GM23338 (cell line): ENCODE measurements around the gene BANF1. TPM values are rescaled to one million over a fixed set of nuclear protein-coding genes. Genes with fewer than 3 reads are reported as not detected.

Experiments used
- ATAC-seq: fragments of 200-7000 bp; cut with Tn5 transposase; 3 replicates; pipeline ENCODE4 v1.9.1; 2020
- DNase-seq: peaks from one replicate; pipeline ENCODE4 v3.0.0-alpha.2; 2015; ENCODE audit warnings: low spot score
- H2AFZ ChIP-seq: fragments of 200-600 bp; sonication (generic); 2 replicates; pipeline ENCODE4 v1.8.0; 2016; ENCODE audit warnings: antibody characterized with exemption, mild to moderate bottlenecking, moderate library complexity
- H3F3A ChIP-seq: fragments of 200-600 bp; sonication (generic); replicated peaks from 2 replicates; pipeline ENCODE4 v1.8.0; 2017; ENCODE audit warnings: antibody characterized with exemption, mixed run types, low read depth
- H3K27ac ChIP-seq: fragments of 200-600 bp; sonication (generic); 2 replicates; pipeline ENCODE4 v1.6.1; 2016; ENCODE audit warnings: low read depth
- H3K27me3 ChIP-seq: fragments of 200-600 bp; sonication (generic); 2 replicates; pipeline ENCODE4 v1.8.0; 2016; ENCODE audit warnings: mild to moderate bottlenecking, mixed run types, moderate library complexity; ENCODE audit not compliant: insufficient read depth
- H3K36me3 ChIP-seq: fragments of 200-600 bp; sonication (generic); 2 replicates; pipeline ENCODE4 v1.8.0; 2016; ENCODE audit warnings: mild to moderate bottlenecking; ENCODE audit not compliant: insufficient read depth
- H3K4me1 ChIP-seq: fragments of 200-600 bp; sonication (generic); 2 replicates; pipeline ENCODE4 v1.8.0; 2016; ENCODE audit warnings: mild to moderate bottlenecking, moderate library complexity; ENCODE audit not compliant: insufficient read depth
- H3K4me2 ChIP-seq: fragments of 200-600 bp; sonication (generic); 2 replicates; pipeline ENCODE4 v1.7.1; 2017; ENCODE audit warnings: mixed run types
- H3K4me3 ChIP-seq: fragments of 200-600 bp; sonication (generic); 2 replicates; pipeline ENCODE4 v1.6.1; 2016; ENCODE audit warnings: mixed run types
- H3K79me2 ChIP-seq: fragments of 200-600 bp; sonication (generic); replicated peaks from 2 replicates; pipeline ENCODE4 v1.8.0; 2017; ENCODE audit warnings: mild to moderate bottlenecking; ENCODE audit not compliant: insufficient read depth
- H3K9me2 ChIP-seq: fragments of 200-600 bp; sonication (generic); 2 replicates; pipeline ENCODE4 v1.8.0; 2017; ENCODE audit not compliant: insufficient read depth
- H4K20me1 ChIP-seq: fragments of 200-600 bp; sonication (generic); replicated peaks from 2 replicates; pipeline ENCODE4 v1.8.0; 2017; ENCODE audit warnings: mild to moderate bottlenecking; ENCODE audit not compliant: insufficient read depth
- H3K27ac Mint-ChIP-seq: 2 replicates; pipeline ENCODE4 v1.8.0; 2020; ENCODE audit warnings: inconsistent platforms, mild to moderate bottlenecking, moderate library complexity, mixed read lengths
- H3K27me3 Mint-ChIP-seq: 3 replicates; pipeline ENCODE4 v1.8.0; 2022; ENCODE audit warnings: low read depth, mild to moderate bottlenecking, moderate library complexity, mixed read lengths, inconsistent platforms; ENCODE audit not compliant: insufficient read depth, poor library complexity
- H3K36me3 Mint-ChIP-seq: 3 replicates; pipeline ENCODE4 v1.8.0; 2021; ENCODE audit warnings: low read depth, mild to moderate bottlenecking, inconsistent platforms, moderate library complexity, mixed read lengths
- H3K4me1 Mint-ChIP-seq: 3 replicates; pipeline ENCODE4 v1.8.0; 2020; ENCODE audit warnings: mild to moderate bottlenecking, inconsistent platforms, mixed read lengths
- H3K4me3 Mint-ChIP-seq: 3 replicates; pipeline ENCODE4 v1.8.0; 2021; ENCODE audit warnings: moderate library complexity, mild to moderate bottlenecking, inconsistent platforms, mixed read lengths
- H3K9me3 Mint-ChIP-seq: 3 replicates; pipeline ENCODE4 v1.8.0; 2020; ENCODE audit warnings: moderate library complexity, mild to moderate bottlenecking, inconsistent platforms, mixed read lengths
- CREB1 ChIP-seq: fragments of 250-450 bp; sonication (Bioruptor Pico); IDR thresholded peaks from 2 replicates; pipeline ENCODE4 v1.5.0; 2020; ENCODE audit warnings: low read depth, mild to moderate bottlenecking, moderate library complexity
- EZH2 ChIP-seq: fragments of 200-600 bp; sonication (generic); IDR thresholded peaks from one replicate; pipeline ENCODE4 v1.8.0; 2017; ENCODE audit warnings: antibody characterized with exemption, mild to moderate bottlenecking, low read depth; ENCODE audit not compliant: unreplicated experiment
- EZH2phosphoT487 ChIP-seq: fragments of 200-600 bp; sonication (generic); IDR thresholded peaks from one replicate; pipeline ENCODE4 v1.8.1; 2018; ENCODE audit warnings: antibody characterized with exemption; ENCODE audit not compliant: unreplicated experiment
- JUNB ChIP-seq: IDR thresholded peaks from one replicate; pipeline ENCODE4 v1.6.1; 2016; ENCODE audit warnings: antibody characterized with exemption; ENCODE audit not compliant: unreplicated experiment
- NANOG ChIP-seq: IDR thresholded peaks from 2 replicates; pipeline ENCODE4 v1.6.1; 2016; ENCODE audit warnings: antibody characterized with exemption, borderline replicate concordance
- POLR2AphosphoS5 ChIP-seq: IDR thresholded peaks from 2 replicates; pipeline ENCODE4 v1.6.1; 2016; ENCODE audit warnings: antibody characterized with exemption, low read depth
- STAT1 ChIP-seq: IDR thresholded peaks from one replicate; pipeline ENCODE4 v1.6.1; 2016; ENCODE audit warnings: antibody characterized with exemption; ENCODE audit not compliant: unreplicated experiment
- ZNF114 ChIP-seq: fragments of 250-450 bp; sonication (Bioruptor Pico); IDR thresholded peaks from 2 replicates; pipeline ENCODE4 v1.5.0; 2020; ENCODE audit warnings: mild to moderate bottlenecking, moderate library complexity
- ZNF331 ChIP-seq: fragments of 250-450 bp; sonication (Bioruptor Pico); IDR thresholded peaks from 2 replicates; pipeline ENCODE4 v1.5.0; 2020; ENCODE audit warnings: low read depth, mild to moderate bottlenecking, moderate library complexity
- polyA plus RNA-seq: library from polyadenylated mRNA; unstranded; fragments of >200 nt; fragmentation: Nextera tagmentation; extraction: Ambion mirVana; gene quantifications from 2 replicates; pipeline ENCODE4 v1.2.1, GENCODE V29; 2016
- total RNA-seq: library from RNA; depleted of rRNA; stranded (reverse); fragments of >200 nt; shearing (Covaris generic); gene quantifications from 2 replicates; pipeline ENCODE4 v1.2.3, GENCODE V29; 2014
- TF ChIP-seq, protein P1 (sequence below): fragments of 250-450 bp; sonication (Bioruptor Pico); IDR thresholded peaks from 2 replicates; pipeline ENCODE4 v1.5.0; 2020; ENCODE audit warnings: mild to moderate bottlenecking, moderate library complexity
- TF ChIP-seq, protein P2 (sequence below): IDR thresholded peaks from one replicate; pipeline ENCODE4 v1.6.1; 2018; ENCODE audit warnings: antibody characterized with exemption; ENCODE audit not compliant: unreplicated experiment
- TF ChIP-seq, protein P3 (sequence below): IDR thresholded peaks from 2 replicates; pipeline ENCODE4 v1.6.1; 2016; ENCODE audit warnings: antibody characterized with exemption
- TF ChIP-seq, protein P4 (sequence below), 2 experiments: fragments of 200-600 bp in 1 of 2; sonication (generic) in 1 of 2; conservative IDR thresholded peaks; 2 replicates each; pipeline versions ENCODE4 v1.5.1 to v1.6.1; 2016 to 2017; ENCODE audit warnings: antibody characterized with exemption in 2 of 2, low read depth in 2 of 2, mild to moderate bottlenecking in 2 of 2, moderate library complexity in 1 of 2

The BANF1 gene
- total and polyA plus RNA-seq, 2 experiments from 2014 or later = 58.2 to 765 TPM

DNA sequence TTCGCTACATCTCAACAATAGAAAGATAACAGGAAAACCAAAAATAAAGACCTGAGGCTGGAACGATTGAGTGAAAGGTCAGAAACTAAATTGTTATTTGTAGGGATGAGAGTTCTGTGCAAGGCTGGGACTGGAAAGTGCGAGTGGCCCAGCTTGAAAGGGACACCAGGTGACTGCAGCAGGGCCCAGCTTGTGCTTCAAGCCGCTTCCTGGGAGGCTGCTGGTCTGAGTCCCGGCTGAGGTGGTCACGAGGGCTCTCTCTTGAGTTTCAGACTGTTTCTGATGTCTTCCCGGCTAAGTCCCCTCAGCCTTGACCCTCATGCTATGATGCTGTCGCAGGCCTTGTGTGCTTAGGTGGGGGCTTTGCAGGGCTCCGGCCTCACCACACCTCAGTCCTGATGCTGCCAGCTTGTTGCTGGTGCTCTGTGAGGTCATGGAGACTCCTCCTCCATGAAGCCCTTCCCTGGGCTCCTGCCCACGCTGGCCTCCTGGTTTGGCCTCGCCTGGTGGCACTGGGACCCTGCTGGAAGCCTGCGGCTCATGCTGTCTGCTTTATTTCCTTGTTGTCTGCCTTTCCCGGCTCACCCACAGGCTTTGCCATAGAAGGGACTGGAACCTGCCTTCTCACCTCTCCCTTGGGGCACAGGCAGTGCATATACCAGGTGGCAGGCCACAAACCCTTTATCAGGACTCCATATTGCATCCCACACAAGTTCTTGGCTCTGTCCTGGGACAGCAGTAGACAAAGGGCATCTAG lies 4.0 kb downstream of the BANF1 start:
- H3F3A ChIP-seq = peaks cover 19% of the 10 kb centered on the region; the same call in 1 of the 2 replicates
- no peak overlapping the region for H2AFZ ChIP-seq
- TF ChIP-seq ZNF114 (CRISPR knock-in tag) (no peak), POLR2AphosphoS5 (no peak), CREB1 (CRISPR knock-in tag) (no peak), EZH2 (no peak), NANOG (no peak), STAT1 (no peak), ZNF331 (CRISPR knock-in tag) (no peak), EZH2phosphoT487 (no peak), JUNB (no peak)
- TF ChIP-seq, protein P1, sequence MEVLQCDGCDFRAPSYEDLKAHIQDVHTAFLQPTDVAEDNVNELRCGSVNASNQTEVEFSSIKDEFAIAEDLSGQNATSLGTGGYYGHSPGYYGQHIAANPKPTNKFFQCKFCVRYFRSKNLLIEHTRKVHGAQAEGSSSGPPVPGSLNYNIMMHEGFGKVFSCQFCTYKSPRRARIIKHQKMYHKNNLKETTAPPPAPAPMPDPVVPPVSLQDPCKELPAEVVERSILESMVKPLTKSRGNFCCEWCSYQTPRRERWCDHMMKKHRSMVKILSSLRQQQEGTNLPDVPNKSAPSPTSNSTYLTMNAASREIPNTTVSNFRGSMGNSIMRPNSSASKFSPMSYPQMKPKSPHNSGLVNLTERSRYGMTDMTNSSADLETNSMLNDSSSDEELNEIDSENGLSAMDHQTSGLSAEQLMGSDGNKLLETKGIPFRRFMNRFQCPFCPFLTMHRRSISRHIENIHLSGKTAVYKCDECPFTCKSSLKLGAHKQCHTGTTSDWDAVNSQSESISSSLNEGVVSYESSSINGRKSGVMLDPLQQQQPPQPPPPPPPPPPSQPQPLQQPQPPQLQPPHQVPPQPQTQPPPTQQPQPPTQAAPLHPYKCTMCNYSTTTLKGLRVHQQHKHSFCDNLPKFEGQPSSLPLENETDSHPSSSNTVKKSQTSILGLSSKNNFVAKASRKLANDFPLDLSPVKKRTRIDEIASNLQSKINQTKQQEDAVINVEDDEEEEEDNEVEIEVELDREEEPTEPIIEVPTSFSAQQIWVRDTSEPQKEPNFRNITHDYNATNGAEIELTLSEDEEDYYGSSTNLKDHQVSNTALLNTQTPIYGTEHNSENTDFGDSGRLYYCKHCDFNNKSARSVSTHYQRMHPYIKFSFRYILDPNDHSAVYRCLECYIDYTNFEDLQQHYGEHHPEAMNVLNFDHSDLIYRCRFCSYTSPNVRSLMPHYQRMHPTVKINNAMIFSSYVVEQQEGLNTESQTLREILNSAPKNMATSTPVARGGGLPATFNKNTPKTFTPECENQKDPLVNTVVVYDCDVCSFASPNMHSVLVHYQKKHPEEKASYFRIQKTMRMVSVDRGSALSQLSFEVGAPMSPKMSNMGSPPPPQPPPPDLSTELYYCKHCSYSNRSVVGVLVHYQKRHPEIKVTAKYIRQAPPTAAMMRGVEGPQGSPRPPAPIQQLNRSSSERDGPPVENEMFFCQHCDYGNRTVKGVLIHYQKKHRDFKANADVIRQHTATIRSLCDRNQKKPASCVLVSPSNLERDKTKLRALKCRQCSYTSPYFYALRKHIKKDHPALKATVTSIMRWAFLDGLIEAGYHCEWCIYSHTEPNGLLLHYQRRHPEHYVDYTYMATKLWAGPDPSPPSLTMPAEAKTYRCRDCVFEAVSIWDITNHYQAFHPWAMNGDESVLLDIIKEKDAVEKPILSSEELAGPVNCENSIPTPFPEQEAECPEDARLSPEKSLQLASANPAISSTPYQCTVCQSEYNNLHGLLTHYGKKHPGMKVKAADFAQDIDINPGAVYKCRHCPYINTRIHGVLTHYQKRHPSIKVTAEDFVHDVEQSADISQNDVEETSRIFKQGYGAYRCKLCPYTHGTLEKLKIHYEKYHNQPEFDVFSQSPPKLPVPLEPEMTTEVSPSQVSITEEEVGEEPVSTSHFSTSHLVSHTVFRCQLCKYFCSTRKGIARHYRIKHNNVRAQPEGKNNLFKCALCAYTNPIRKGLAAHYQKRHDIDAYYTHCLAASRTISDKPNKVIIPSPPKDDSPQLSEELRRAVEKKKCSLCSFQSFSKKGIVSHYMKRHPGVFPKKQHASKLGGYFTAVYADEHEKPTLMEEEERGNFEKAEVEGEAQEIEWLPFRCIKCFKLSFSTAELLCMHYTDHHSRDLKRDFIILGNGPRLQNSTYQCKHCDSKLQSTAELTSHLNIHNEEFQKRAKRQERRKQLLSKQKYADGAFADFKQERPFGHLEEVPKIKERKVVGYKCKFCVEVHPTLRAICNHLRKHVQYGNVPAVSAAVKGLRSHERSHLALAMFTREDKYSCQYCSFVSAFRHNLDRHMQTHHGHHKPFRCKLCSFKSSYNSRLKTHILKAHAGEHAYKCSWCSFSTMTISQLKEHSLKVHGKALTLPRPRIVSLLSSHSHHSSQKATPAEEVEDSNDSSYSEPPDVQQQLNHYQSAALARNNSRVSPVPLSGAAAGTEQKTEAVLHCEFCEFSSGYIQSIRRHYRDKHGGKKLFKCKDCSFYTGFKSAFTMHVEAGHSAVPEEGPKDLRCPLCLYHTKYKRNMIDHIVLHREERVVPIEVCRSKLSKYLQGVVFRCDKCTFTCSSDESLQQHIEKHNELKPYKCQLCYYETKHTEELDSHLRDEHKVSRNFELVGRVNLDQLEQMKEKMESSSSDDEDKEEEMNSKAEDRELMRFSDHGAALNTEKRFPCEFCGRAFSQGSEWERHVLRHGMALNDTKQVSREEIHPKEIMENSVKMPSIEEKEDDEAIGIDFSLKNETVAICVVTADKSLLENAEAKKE = no peak
- TF ChIP-seq, protein P2, sequence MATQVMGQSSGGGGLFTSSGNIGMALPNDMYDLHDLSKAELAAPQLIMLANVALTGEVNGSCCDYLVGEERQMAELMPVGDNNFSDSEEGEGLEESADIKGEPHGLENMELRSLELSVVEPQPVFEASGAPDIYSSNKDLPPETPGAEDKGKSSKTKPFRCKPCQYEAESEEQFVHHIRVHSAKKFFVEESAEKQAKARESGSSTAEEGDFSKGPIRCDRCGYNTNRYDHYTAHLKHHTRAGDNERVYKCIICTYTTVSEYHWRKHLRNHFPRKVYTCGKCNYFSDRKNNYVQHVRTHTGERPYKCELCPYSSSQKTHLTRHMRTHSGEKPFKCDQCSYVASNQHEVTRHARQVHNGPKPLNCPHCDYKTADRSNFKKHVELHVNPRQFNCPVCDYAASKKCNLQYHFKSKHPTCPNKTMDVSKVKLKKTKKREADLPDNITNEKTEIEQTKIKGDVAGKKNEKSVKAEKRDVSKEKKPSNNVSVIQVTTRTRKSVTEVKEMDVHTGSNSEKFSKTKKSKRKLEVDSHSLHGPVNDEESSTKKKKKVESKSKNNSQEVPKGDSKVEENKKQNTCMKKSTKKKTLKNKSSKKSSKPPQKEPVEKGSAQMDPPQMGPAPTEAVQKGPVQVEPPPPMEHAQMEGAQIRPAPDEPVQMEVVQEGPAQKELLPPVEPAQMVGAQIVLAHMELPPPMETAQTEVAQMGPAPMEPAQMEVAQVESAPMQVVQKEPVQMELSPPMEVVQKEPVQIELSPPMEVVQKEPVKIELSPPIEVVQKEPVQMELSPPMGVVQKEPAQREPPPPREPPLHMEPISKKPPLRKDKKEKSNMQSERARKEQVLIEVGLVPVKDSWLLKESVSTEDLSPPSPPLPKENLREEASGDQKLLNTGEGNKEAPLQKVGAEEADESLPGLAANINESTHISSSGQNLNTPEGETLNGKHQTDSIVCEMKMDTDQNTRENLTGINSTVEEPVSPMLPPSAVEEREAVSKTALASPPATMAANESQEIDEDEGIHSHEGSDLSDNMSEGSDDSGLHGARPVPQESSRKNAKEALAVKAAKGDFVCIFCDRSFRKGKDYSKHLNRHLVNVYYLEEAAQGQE = no peak
- TF ChIP-seq, protein P3, sequence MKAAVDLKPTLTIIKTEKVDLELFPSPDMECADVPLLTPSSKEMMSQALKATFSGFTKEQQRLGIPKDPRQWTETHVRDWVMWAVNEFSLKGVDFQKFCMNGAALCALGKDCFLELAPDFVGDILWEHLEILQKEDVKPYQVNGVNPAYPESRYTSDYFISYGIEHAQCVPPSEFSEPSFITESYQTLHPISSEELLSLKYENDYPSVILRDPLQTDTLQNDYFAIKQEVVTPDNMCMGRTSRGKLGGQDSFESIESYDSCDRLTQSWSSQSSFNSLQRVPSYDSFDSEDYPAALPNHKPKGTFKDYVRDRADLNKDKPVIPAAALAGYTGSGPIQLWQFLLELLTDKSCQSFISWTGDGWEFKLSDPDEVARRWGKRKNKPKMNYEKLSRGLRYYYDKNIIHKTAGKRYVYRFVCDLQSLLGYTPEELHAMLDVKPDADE = no peak
- TF ChIP-seq, protein P4, sequence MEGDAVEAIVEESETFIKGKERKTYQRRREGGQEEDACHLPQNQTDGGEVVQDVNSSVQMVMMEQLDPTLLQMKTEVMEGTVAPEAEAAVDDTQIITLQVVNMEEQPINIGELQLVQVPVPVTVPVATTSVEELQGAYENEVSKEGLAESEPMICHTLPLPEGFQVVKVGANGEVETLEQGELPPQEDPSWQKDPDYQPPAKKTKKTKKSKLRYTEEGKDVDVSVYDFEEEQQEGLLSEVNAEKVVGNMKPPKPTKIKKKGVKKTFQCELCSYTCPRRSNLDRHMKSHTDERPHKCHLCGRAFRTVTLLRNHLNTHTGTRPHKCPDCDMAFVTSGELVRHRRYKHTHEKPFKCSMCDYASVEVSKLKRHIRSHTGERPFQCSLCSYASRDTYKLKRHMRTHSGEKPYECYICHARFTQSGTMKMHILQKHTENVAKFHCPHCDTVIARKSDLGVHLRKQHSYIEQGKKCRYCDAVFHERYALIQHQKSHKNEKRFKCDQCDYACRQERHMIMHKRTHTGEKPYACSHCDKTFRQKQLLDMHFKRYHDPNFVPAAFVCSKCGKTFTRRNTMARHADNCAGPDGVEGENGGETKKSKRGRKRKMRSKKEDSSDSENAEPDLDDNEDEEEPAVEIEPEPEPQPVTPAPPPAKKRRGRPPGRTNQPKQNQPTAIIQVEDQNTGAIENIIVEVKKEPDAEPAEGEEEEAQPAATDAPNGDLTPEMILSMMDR (conservative IDR thresholded peaks at IDR 0.05; ENCODE audit: low read depth in 2 of 2) = no peak
- peaks cover 22% of the 10 kb centered on the region for H3K27me3 Mint-ChIP-seq
- H3K27ac ChIP-seq = no peak overlapping the region
- H3K79me2 ChIP-seq = peaks cover 23% of the 10 kb centered on the region
- H3K4me2 ChIP-seq = no peak overlapping the region
- H4K20me1 ChIP-seq = peaks cover 7% of the 10 kb centered on the region; the same call in 1 of the 2 replicates
- H3K4me1 ChIP-seq = peaks cover 14% of the 10 kb centered on the region; the same call in 1 of the 2 replicates
- H3K36me3 Mint-ChIP-seq = peaks cover 35% of the 10 kb centered on the region
- H3K36me3 ChIP-seq = peaks cover 7% of the 10 kb centered on the region; the same call in 1 of the 2 replicates
- H3K4me1 Mint-ChIP-seq = peaks cover 22% of the 10 kb centered on the region
- H3K9me3 Mint-ChIP-seq = no peaks in the 10 kb centered on the region
- no peak overlapping the region for H3K4me3 ChIP-seq
- H3K9me2 ChIP-seq = no peaks in the 10 kb centered on the region
- ATAC-seq = no peak
- peaks cover 7% of the 10 kb centered on the region for H3K27me3 ChIP-seq
- no peak overlapping the region; the same call in 2 of the 3 replicates for H3K4me3 Mint-ChIP-seq
- no peak for DNase-seq
- H3K27ac Mint-ChIP-seq = peak overlapping the region; percentile 81
